ENCODE measurements around the gene SLC29A4.

DNA sequence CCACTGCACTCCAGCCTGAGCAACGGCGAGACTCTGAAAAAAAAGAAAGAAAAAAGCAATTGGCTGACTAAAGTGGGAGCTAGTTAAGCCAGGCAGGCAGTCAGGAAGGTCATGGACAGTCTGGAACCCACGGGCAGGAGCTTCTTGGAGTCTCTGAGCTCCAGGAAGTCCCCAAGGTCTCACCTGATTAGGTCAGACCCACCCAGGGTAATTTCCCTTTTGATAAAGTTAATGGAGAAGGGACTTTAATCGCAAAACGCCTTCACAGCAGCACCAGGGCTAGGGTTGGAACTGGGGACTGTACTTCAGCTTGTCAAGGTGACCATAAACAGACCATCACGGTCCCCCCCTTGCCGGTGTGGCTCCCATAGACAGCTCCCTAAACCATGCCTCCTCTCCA lies 6.6 kb downstream of the SLC29A4 start:
- TF ChIP-seq, protein P1, sequence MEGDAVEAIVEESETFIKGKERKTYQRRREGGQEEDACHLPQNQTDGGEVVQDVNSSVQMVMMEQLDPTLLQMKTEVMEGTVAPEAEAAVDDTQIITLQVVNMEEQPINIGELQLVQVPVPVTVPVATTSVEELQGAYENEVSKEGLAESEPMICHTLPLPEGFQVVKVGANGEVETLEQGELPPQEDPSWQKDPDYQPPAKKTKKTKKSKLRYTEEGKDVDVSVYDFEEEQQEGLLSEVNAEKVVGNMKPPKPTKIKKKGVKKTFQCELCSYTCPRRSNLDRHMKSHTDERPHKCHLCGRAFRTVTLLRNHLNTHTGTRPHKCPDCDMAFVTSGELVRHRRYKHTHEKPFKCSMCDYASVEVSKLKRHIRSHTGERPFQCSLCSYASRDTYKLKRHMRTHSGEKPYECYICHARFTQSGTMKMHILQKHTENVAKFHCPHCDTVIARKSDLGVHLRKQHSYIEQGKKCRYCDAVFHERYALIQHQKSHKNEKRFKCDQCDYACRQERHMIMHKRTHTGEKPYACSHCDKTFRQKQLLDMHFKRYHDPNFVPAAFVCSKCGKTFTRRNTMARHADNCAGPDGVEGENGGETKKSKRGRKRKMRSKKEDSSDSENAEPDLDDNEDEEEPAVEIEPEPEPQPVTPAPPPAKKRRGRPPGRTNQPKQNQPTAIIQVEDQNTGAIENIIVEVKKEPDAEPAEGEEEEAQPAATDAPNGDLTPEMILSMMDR (IDR thresholded peaks at IDR 0.05 in 8 of 11, conservative IDR thresholded peaks at IDR 0.05 in 3 of 11): no peak
- TF ChIP-seq POLR2A (IDR thresholded peaks at IDR 0.05) (no peak), POLR2AphosphoS5 (IDR thresholded peaks at IDR 0.05) (no peak)

All from spleen (tissue), 7 donors.